ENCODE results near the gene SDK2. TPM values are rescaled to one million over a fixed set of nuclear protein-coding genes. Genes with fewer than 3 reads are reported as not detected.

Gene SDK2
- total and polyA plus RNA-seq, 2 of the 4 experiments (the other 2 are of a cell fraction), result under 0.01 to 0.03 TPM

DNA sequence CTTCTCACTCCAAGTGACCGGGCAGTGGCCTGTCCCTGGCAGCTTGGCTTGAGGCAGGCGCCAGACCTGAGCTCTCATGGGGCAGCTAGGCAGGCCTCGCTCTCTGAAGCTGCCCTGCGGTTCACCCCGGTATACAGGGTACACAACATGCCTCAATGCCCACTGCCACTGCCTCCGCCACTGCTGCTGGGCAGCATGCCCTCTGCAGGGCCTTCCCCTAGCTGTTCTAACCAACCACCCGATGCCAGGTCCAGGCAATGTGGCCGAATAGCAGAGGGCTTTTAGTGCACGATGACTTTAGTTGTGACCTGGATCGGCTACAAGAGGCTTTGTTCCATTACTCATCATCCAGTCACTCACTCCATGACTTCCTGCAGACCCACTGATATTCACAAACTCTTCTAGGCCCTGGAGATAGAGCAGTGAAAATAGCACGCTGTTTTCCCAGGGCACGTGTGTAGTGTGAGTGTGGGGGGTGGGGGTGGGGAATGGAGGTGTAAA, 352.2 kb downstream of the SDK2 start:
- Histone ChIP-seq H3K79me1 (ENCODE audit: low read depth in 1 of 2, low read length in 2 of 2) (peaks cover 32 to 85% of the 10 kb centered on the region in 2 experiments), H2AK5ac (ENCODE audit: low read depth, low read length) (peak overlapping the region; percentile 99), H3K56ac (ENCODE audit: extremely low read depth, insufficient read depth, low read length) (peak overlapping the region; percentile 69), H2AK9ac (replicated peaks; ENCODE audit: low read depth, low read length, poor library complexity) (peak overlapping the region; percentile 99), H3K36me3 (ENCODE audit: control insufficient read depth, insufficient read depth, low read length) (no peaks in the 10 kb centered on the region), H3K27ac (ENCODE audit: insufficient read depth, low read length) (peak overlapping the region; percentile 66), H2AFZ (replicated peaks; ENCODE audit: low read length, poor library complexity) (peak overlapping the region; percentile 76), H4K91ac (ENCODE audit: insufficient read depth, low read depth, low read length) (peak overlapping the region; percentile 99), H3K4me2 (ENCODE audit: low read depth, low read length) (peak overlapping the region; percentile 19), H4K5ac (ENCODE audit: low read depth, low read length) (peak overlapping the region; percentile 19), H2BK15ac (ENCODE audit: low read depth, low read length) (peak overlapping the region; percentile 67; the same call in 2 of the 3 replicates), H3K18ac (ENCODE audit: low read depth, low read length) (peak overlapping the region; percentile 28), H3K4me1 (ENCODE audit: control insufficient read depth, insufficient read depth, low read length) (peaks cover 42% of the 10 kb centered on the region), H3K9me1 (ENCODE audit: insufficient read depth, low read length) (peaks cover 37% of the 10 kb centered on the region), H3K23ac (ENCODE audit: low read depth, low read length) (peak overlapping the region; percentile 80), H3K9me3 (ENCODE audit: control insufficient read depth, insufficient read depth, low read length) (no peaks in the 10 kb centered on the region), H2BK5ac (ENCODE audit: low read depth, low read length, poor library complexity, severe bottlenecking) (peak overlapping the region; percentile 94), H3K27me3 (ENCODE audit: control insufficient read depth, insufficient read depth, low read length) (no peaks in the 10 kb centered on the region), H3K4ac (ENCODE audit: low read depth, low read length) (peak overlapping the region; percentile 98), H3K14ac (replicated peaks; ENCODE audit: low read depth, low read length) (peak overlapping the region; percentile 89), H2BK20ac (ENCODE audit: low read depth, low read length) (peak overlapping the region; percentile 94), H4K20me1 (ENCODE audit: insufficient read depth, low read length) (peaks cover 62% of the 10 kb centered on the region), H3K9ac (ENCODE audit: low read depth, low read length) (peak overlapping the region; percentile 4; the same call in 1 of the 2 replicates), H4K8ac (ENCODE audit: low read depth in 2 of 2, low read length in 2 of 2) (peak overlapping the region; percentile 80 to 95), H3K4me3 (ENCODE audit: insufficient read depth, low read depth, low read length) (no peak overlapping the region), H2BK120ac (ENCODE audit: low read depth, low read length) (peak overlapping the region; percentile 93)
- CTCF ChIA-PET, result no interaction called here
- in situ Hi-C loops (cut with MboI; ENCODE audit: low sequenced_read_pairs), result no loop called here
- WGBS, 2 experiments (ENCODE audit: extremely low coverage in 2 of 2, insufficient read length in 1 of 2), result 81% methylated on average over 3 of the region's 12 CpGs; no CpG with 5 or more reads in 1 of the 2 experiments
- intact Hi-C loops (cut with micrococcal nuclease), result loop anchor here (2.0 kb wide), 1 partner anchor 15 kb away; no protein-coding TSS in a partner anchor
- BruUV-seq (replicated peaks), result no TSS peak
- POLR2A ChIA-PET (ENCODE audit: unreplicated experiment), result interaction anchor here (1.0 kb wide), 1 partner anchor 50 kb away, joined by 4 read pairs; no protein-coding TSS in a partner anchor
- ATAC-seq (ENCODE audit: low read depth), result peak; percentile 24
- dilution Hi-C loops (cut with HindIII; ENCODE audit: low sequenced_read_pairs, unreplicated experiment), result no loop called here
- peak; percentile 83 for DNase-seq
- TF ChIP-seq CHD1 (IDR thresholded peaks at IDR 0.05; ENCODE audit: low read depth, low read length), result no peak
- TF ChIP-seq NFE2L2 (IDR thresholded peaks at IDR 0.05; ENCODE audit: low read depth, low read length), result no peak
- TF ChIP-seq CEBPB (IDR thresholded peaks at IDR 0.05; ENCODE audit: low read depth, low read length), result no peak
- no peak for TF ChIP-seq ELK1 (IDR thresholded peaks at IDR 0.05; ENCODE audit: borderline replicate concordance, low read depth, low read length)
- 0 out of 2 replicates have a peak, but pooled peaks have one; percentile 52 for TF ChIP-seq MXI1 (IDR thresholded peaks at IDR 0.05; ENCODE audit: borderline replicate concordance, low read depth, low read length)
- no peak for TF ChIP-seq RFX5 (IDR thresholded peaks at IDR 0.05; ENCODE audit: low read depth, low read length)
- TF ChIP-seq, protein P1, sequence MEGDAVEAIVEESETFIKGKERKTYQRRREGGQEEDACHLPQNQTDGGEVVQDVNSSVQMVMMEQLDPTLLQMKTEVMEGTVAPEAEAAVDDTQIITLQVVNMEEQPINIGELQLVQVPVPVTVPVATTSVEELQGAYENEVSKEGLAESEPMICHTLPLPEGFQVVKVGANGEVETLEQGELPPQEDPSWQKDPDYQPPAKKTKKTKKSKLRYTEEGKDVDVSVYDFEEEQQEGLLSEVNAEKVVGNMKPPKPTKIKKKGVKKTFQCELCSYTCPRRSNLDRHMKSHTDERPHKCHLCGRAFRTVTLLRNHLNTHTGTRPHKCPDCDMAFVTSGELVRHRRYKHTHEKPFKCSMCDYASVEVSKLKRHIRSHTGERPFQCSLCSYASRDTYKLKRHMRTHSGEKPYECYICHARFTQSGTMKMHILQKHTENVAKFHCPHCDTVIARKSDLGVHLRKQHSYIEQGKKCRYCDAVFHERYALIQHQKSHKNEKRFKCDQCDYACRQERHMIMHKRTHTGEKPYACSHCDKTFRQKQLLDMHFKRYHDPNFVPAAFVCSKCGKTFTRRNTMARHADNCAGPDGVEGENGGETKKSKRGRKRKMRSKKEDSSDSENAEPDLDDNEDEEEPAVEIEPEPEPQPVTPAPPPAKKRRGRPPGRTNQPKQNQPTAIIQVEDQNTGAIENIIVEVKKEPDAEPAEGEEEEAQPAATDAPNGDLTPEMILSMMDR (conservative IDR thresholded peaks at IDR 0.05; ENCODE audit: low read depth, low read length), result no peak
- 0 out of 2 replicates have a peak, but pooled peaks have one; percentile 27 for TF ChIP-seq MAZ (IDR thresholded peaks at IDR 0.05; ENCODE audit: borderline replicate concordance, low read depth, low read length)
- peak; percentile 91 for TF ChIP-seq BHLHE40 (IDR thresholded peaks at IDR 0.05; ENCODE audit: low read depth, low read length)
- peak; percentile 29; the same call in 1 of the 2 replicates for TF ChIP-seq POLR2A (IDR thresholded peaks at IDR 0.05; ENCODE audit: low read depth, low read length)
- TF ChIP-seq USF2 (IDR thresholded peaks at IDR 0.05; ENCODE audit: low read depth, low read length), result peak; percentile 29; the same call in 1 of the 2 replicates
- no peak; the same call in 1 of the 2 replicates for TF ChIP-seq RAD21 (IDR thresholded peaks at IDR 0.05; ENCODE audit: low read length)
- TF ChIP-seq SMC3 (IDR thresholded peaks at IDR 0.05; ENCODE audit: low read depth, low read length), result no peak
- no peak for TF ChIP-seq FOS (IDR thresholded peaks at IDR 0.05; ENCODE audit: low read depth, low read length)
- no peak for TF ChIP-seq RCOR1 (IDR thresholded peaks at IDR 0.05; ENCODE audit: insufficient replicate concordance, low read length)
